Activated T-cell treated with anti-CD3 and anti-CD28 coated beads for 1 hour (primary cell): Measurements from ENCODE around the gene CD320.
"Not testable (repeated sequence)": the region's sequence is repeated elsewhere in the genome, so short reads cannot be mapped to it uniquely, and the experiment has no call there.

Source experiments
- DNase-seq: peaks from one replicate; pipeline ENCODE4 v3.0.0-alpha.2; 2020; ENCODE audit warnings: low read depth

The CD320 gene

DNA sequence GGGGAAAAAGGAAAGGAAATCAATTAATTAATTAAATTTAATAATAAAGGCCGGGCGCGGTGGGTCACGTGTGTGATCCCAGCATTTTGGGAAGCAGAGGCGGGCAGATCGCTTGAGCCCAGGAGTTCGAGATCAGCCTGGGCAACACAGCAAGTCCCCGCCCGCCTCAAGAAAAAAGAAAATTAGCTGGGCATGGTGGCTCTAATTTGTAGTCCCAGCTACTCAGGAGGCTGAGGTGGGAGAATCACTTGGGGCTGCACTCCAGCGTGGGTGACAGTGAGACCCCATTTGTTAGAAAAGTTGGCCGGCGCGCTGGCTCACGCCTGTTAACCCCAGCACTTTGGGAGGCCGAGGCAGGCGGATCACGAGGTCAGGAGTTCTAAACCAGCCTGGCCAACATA is 733 bp upstream of the CD320 start:
- DNase-seq, result no peak

DNA sequence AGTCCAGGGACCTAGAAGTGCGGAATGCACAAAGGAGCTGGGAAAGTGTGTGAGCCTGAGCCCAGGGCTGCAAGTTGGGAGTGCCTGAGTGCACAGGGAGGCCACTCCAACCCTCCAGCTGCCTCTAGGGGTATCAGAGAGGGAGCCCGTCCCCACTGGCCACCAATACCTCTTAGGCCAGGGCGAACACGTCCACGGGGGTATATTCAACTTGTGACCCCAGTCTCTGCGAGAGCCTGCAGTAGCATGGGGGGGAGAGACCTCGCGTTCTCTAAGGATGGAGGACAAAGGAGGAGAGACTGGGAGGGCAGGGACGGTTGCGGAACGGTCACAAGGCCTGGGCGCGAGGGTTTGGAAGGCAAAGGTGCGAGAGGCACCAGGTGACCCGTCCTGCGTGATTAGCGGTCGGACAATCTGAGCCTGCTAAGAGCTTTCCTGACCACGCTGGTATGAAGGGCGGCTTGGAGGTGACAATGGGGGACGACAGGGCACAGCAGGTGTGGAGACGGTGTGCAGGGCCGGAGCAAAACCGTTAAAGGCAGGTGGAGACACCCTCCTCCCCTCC is 676 bp downstream of the CD320 start:
- DNase-seq, result no peak

GRCh38 chr19:8306235-8307054 is 1.7 kb downstream of the CD320 start:
- no peak for DNase-seq

GRCh38 chr19:8305798-8306197 is 2.4 kb downstream of the CD320 start:
- DNase-seq, result no peak

DNA sequence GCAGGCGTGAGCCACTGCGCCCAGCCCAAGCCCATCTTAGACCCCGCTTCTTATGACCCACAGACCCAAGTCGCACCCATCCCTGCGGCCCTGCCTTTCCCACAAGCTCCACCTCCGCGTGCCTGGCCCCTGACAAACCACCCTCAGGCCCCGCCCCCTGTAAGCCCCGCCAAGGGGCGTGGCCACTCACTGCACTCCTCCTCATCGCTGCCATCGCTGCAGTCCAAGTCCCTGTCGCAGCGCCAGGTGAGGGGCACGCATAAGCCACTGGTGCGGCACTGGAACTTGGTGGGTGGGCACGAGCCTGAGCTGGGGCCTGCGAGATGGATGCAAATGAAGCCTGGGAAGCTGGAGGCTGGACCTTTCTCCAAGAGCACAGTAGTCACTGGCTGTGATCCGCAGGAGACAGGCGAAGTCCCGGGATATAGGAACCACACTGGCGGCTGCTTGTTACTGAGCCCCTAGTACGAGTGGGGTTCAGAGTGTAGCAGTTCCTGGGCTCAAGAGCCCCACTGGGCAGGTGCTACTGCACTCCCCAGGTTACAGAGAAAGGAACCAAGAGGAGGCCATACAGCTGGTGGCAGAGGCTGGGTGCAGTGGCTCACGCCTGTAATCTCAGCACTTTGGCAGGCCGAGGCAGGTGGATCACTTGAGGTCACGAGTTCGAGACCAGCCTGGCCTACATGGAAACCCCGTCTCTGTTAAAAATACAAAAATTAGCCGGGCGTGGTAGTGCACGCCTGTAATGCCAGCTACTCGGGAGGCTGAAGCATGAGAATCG is 3.1 kb downstream of the CD320 start:
- no peak for DNase-seq

GRCh38 chr19:8302734-8303133 is 5.4 kb downstream of the CD320 start:
- DNase-seq, result no peak

- no peak for DNase-seq
These were observed 5.8 kb downstream of the CD320 start for GRCh38 chr19:8302357-8302691.

GRCh38 chr19:8291337-8291736 is 16.8 kb downstream of the CD320 start:
- not testable (repeated sequence) for DNase-seq

- not testable (repeated sequence) for DNase-seq
These were observed 31.6 kb downstream of the CD320 start for GRCh38 chr19:8276508-8276907.

DNA sequence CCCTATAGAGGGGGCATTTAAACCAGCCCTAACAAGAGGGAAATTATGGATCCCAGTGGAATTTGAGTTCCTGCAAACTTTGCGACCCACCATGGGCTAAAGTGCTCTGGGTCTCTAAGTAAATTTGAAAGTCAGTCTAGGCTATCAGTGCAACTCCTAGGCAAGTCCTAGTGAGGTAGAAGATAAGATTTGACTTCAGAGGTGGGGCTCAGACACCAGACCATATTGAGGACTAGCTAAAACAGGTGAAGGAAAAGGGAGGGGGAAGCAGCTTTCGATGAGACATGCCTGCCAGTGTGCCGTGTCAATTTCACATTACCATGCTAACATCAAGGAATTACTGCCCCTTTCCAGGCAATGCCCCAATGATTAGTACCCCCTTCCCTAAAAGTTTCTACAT is 38.4 kb downstream of the CD320 start:
- no peak for DNase-seq

GRCh38 chr19:8265872-8266271 is 42.3 kb downstream of the CD320 start:
- no peak for DNase-seq

- DNase-seq, result not testable (repeated sequence)
These were observed 43.9 kb downstream of the CD320 start for GRCh38 chr19:8264248-8264647.

DNA sequence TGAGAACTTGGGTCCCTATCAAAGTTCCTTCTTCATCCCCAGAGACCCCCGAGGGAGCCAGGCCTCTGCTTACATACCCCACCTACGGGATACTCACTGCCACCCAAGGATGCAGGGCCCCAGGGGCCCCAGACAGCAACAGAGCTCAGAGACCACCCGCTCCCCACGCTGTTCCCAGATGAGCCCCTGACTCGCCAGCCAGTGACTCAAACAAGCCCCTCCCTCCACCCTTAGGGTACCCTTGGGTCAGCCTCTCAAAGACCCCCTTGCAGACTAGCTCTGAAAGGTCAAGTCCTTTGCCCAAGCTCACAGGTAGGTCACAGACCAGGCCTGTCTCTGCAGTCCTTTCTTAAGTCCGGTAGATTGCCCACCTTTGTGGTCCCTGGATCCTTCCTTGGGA is 45.7 kb downstream of the CD320 start:
- no peak for DNase-seq

- DNase-seq, result no peak
These were observed 46.3 kb downstream of the CD320 start for GRCh38 chr19:8261881-8262280.

DNA sequence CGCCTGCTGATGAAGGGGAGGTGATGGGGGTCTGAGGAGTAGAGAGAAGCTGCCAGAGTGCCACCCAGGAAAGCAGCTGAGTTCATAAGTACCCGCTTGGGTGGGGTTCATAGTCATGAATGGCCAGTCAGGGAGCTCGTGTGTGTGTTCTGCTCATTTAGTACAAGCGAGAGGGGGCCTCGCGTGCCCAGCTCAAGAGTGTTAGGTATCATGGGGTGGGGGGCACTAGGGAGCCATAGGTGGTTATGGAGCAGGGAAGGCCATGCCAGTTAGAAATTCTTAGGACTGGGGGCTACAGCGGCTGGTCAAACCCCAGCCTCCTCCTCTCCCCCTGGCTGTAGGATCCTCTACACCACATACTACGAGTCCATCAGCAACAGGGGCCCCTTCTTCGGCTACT is 46.8 kb downstream of the CD320 start:
- DNase-seq, result no peak

DNA sequence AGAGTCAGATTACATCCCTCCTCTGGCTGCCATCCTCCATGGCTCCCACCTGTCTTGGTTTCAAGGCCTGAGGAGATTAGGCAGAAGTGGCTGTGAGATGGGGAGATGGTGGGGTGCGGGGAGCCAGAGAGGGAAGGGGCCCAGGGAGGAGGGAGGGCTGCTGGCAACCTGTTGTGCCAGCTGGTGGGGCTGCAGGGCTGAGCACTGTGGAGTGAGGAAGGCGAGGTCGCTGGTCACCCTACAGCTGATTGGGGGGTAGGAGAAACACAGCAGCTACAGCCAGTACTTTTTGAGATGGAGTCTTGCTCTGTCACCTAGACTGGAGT is 48.3 kb downstream of the CD320 start:
- no peak for DNase-seq

GRCh38 chr19:8259142-8259921 is 48.8 kb downstream of the CD320 start:
- no peak for DNase-seq

- DNase-seq, result no peak
These were observed 51.1 kb downstream of the CD320 start for GRCh38 chr19:8257052-8257443.

DNA sequence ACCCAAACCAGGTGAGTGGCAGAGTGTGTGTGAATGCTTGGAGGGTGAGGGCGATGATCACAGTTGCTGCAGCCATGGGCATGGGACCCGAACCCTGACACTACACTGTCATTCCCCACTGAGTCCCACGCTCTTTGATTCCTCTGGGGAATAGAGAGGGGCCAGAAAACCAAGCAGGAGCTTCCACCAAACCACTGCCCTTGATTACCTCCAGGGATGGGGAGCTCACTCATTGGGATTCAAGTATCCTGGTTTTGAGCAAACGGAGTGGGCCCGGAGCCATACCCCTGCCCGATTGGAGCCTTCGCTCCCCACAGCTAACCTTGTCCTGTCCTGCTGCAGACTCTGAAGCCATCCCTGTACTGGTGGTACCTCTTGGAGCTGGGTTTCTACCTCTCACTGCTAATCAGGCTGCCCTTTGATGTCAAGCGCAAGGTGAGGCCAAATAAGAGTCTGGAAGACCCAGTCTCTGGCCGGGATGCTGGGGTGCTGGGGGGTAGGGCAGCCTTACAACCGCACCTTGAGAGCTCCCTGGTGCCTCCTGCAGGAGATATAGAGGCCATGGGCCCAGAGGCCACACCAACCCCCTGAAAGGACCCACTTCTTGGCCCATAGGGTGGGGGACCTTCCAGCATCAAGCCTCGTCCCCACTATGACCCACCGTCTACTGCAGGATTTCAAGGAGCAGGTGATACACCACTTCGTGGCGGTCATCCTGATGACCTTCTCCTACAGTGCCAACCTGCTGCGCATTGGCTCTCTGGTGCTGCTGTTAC is 51.7 kb downstream of the CD320 start:
- DNase-seq, result no peak

- DNase-seq, result no peak
These were observed 52.6 kb downstream of the CD320 start for GRCh38 chr19:8255426-8256125.
